Colon (tissue), 2 donors: ENCODE measurements around the gene KIFC1.
"Not testable (repeated sequence)": the region's sequence is repeated elsewhere in the genome, so short reads cannot be mapped to it uniquely, and the experiment has no call there.

Source experiments
- FAIRE-seq: peaks from 2 replicates; lab custom pipeline; 2012; peaks lifted over from hg19 to GRCh38; lab: Jason Lieb, UNC
- donor health status: control.
- donor health status: control.

Gene KIFC1, protein sequence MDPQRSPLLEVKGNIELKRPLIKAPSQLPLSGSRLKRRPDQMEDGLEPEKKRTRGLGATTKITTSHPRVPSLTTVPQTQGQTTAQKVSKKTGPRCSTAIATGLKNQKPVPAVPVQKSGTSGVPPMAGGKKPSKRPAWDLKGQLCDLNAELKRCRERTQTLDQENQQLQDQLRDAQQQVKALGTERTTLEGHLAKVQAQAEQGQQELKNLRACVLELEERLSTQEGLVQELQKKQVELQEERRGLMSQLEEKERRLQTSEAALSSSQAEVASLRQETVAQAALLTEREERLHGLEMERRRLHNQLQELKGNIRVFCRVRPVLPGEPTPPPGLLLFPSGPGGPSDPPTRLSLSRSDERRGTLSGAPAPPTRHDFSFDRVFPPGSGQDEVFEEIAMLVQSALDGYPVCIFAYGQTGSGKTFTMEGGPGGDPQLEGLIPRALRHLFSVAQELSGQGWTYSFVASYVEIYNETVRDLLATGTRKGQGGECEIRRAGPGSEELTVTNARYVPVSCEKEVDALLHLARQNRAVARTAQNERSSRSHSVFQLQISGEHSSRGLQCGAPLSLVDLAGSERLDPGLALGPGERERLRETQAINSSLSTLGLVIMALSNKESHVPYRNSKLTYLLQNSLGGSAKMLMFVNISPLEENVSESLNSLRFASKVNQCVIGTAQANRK

GRCh38 chr6:33391278-33391921 is at the start of gene KIFC1:
Gene KIFC1 (plus strand): TSS chr6:33391823. CDS start chr6:33391986, 163 bp downstream.
- FAIRE-seq = peak; percentile 69

DNA sequence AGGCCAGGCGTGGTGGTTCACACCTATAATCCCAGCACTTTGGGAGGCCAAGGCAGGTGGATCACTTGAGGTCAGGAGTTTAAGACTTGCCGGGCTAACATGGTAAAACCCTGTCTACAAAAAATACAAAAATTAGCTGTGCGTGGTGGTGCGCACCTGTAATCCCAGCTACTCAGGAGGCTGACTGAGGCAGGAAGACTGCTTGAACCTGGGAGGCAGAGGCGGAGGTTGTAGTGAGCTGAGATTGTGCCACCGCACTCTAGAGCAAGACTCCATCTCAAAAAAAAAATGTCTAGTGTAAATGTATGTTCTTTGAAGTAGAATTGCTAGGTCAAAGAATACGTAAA is 48.0 kb upstream of the KIFC1 start:
- not testable (repeated sequence) for FAIRE-seq

GRCh38 chr6:33343953-33344611 is 47.5 kb upstream of the KIFC1 start:
- no peak for FAIRE-seq

DNA sequence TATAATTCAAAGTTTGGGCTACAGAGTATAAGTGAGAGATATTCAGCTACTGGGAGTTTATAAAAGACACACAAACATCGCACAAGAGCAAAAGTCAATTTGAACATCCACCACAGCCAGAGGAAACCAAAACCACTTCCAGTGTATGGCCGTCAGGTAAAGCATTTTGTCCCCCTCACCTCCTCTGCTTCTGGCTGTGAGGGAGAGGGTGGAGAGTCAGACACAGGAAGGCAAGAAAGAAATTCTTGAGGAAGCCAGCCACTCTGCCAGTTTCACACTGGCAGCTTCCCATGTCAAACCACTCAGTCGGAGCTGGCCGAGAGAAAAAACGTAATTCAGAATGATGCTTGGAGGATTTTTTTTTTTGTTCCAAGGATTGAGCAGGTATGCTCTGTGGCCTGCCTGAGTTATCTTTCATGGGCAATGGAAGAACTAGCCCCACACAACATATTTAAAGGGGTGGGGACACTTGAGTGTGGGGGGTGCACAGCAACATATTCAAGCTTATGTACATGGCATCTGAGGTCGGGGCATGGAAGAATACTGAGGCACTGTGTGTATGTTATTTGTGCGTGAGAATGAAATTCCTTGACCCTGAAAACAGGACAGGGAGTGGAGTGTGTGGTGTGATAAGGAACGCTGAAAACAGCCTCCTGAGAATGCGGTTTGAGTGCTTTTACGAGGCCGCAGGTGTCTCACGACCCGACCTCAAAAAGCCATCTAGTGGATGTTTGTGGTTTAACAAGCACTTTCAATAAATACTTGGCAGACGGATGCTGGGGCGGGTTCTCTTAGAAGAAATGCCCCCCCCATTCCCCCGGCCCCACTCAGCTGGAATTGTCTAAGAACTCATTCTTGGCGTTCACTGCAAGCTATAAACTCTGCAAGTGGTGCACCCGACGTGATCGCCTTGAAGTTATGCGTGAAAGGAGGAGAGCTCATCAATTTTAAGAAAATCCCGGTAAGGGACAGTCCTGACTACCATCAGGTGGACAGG is 46.6 kb upstream of the KIFC1 start:
- FAIRE-seq = no peak

GRCh38 chr6:33346972-33347371 is 44.7 kb upstream of the KIFC1 start:
- FAIRE-seq = not testable (repeated sequence)

DNA sequence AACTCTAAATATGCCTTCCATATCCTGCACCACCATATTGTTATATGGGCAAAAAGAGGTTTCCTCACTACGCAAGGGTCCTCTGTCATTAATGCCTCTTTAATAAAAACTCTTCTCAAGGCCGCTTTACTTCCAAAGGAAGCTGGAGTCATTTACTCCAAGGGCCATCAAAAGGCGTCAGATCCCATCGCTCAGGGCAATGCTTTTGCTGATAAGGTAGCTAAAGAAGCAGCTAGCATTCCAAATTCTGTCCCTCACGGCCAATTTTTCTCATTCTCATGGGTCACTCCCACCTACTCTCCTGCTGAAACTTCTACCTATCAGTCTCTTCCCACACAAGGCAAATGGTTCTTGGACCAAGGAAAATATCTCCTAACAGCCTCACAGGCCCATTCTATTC is 43.8 kb upstream of the KIFC1 start:
- no peak for FAIRE-seq

GRCh38 chr6:33355860-33356259 is 35.8 kb upstream of the KIFC1 start:
- FAIRE-seq = not testable (repeated sequence)

DNA sequence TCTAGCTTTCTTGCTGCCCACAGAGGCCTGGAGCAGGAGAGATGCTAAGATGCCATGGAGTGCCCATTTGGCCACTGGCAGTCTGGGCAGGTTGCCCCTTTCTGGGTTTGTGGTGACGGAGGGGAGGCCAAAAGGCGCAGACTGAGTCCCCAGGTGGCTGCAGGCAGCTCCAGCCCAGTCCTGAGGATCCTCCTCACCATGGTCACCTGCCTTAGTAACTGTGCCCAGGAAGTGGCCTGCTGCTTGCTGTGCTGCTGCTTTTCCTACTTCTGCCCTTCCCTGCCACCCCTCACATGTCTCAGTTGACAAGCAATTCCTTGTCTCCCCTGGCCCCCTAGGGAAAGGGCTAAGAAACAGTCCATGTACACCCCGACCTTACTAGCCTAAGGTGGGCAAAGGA is 35.3 kb upstream of the KIFC1 start:
- FAIRE-seq = no peak

- FAIRE-seq = not testable (repeated sequence)
Observed at GRCh38 chr6:33357160-33357871, 34.3 kb upstream of the KIFC1 start.

DNA sequence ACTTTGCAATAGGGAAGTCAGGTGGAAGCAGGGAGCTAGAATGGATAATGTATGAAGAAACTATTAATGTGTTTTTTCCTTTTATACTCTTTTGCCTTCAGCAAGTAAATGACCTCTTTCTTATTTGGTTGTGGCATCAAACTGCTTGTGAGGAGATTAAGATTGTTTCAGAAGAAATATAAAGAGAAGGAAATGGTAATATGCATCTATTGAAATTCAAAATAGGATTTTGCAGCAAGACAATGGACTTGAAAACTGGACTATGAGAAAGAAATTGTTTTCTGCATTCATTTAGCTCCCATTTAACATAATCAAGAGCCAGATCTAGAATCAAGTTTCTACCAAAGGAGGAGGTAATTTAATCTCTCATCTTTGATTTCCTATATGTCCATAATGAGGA is 32.3 kb upstream of the KIFC1 start:
- FAIRE-seq = no peak

DNA sequence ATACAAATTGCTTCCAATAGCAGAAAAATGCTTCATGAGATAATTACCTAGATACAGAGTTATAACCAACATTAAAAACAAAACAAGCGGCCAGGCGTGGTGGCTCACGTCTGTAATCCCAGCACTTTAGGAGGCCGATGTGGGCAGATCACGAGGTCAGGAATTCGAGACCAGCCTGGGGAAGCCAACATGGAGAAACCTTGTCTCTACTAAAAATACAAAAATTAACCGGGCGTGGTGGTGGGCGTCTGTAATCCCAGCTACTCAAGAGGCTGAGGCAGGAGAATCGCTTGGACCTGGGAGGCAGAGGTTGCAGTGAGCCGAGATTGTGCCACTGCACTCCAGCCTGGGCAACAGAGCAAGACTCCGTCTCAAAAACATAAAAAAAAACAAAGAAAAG is 28.1 kb upstream of the KIFC1 start:
- FAIRE-seq = not testable (repeated sequence)

GRCh38 chr6:33364475-33365205 is 27.0 kb upstream of the KIFC1 start:
- not testable (repeated sequence) for FAIRE-seq

DNA sequence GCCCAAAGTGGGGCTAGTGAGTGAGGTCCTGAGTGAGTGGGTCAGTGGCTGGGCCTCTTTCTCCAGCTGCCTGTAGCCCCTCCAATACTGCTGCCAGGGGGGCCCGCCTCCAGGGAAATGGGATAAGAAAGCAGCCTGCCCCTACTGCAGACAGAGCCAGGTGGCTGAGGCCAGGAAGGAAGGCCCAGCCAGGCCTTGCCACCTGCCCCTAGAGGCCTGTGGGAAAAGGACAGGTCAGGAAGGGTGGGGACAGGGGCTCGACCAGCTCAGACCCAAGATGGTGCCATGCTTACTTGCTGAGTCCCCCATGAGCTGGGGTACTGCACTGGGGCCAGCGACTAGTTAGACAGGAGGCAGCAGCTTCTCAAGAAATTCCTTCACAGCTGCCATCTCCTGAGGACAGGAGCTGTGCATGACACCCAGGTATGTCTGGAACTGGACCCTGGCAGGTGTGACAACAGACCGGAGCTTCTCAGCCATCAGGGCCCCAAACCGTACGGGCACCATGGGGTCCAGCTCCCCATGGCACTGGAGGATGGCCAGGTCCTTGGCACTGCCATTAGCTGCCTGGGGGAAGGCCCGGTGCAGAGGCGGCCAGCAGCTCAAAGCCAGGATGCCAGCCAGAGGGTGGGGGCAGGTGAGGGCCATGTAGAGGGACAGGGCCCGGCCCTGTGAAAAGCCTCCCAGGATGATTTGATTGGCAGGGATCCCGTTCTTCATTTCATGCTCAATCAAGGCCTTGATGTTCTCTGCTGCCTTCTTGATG is 26.2 kb upstream of the KIFC1 start:
- FAIRE-seq = not testable (repeated sequence)

DNA sequence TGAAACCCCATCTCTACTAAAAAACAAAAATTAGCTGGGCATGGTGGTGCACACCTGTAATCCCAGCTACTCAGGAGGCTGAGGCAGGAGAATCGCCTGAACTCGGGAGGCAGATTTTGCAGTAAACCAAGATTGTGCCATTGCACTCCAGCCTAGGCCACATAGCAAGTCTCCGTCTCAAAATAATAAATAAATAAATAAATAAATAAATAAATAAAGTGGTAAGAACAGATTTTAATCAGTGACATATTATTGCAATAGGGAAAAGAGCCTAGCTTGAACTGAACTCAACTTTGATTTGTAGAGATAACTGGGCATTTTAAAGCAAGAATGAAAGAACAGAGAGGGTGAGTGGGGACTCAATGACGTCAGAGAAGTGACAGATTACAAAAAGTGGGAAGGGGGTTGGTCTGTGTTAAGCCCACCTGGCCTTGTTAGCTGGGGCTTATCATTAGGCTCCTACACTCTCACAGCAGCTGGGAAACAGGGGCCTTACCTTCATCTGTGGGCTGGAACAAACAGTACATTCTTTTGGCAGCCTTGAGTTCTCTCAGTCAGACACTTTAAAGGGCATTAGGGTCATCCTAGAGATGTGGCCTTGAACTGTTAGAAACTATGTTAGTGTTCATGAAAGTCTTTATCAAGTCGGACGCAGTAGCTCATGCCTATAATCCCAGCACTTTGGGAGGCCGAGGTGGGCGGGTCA is 24.5 kb upstream of the KIFC1 start:
- FAIRE-seq = no peak

GRCh38 chr6:33367715-33368025 is 24.0 kb upstream of the KIFC1 start:
- FAIRE-seq = not testable (repeated sequence)

- not testable (repeated sequence) for FAIRE-seq
Observed at GRCh38 chr6:33371901-33372300, 19.7 kb upstream of the KIFC1 start.

GRCh38 chr6:33372526-33373123 is 19.0 kb upstream of the KIFC1 start:
- FAIRE-seq = no peak
